HG03575 (cell line): Measurements from ENCODE around the gene RNU2-63P.
"Not testable (repeated sequence)": the region's sequence is repeated elsewhere in the genome, so short reads cannot be mapped to it uniquely, and the experiment has no call there.

Experiments
- ATAC-seq: cut with Tn5 transposase; IDR thresholded peaks from one replicate; pipeline ENCODE4 v1.9.1; 2021; ENCODE audit not compliant: unreplicated experiment, insufficient number of reproducible peaks, low FRiP score; ENCODE audit errors: extremely low read depth

RNU2-63P gene

GRCh38 chr2:87995756-87996155 is 20.6 kb downstream of the RNU2-63P start:
- ATAC-seq = no peak

DNA sequence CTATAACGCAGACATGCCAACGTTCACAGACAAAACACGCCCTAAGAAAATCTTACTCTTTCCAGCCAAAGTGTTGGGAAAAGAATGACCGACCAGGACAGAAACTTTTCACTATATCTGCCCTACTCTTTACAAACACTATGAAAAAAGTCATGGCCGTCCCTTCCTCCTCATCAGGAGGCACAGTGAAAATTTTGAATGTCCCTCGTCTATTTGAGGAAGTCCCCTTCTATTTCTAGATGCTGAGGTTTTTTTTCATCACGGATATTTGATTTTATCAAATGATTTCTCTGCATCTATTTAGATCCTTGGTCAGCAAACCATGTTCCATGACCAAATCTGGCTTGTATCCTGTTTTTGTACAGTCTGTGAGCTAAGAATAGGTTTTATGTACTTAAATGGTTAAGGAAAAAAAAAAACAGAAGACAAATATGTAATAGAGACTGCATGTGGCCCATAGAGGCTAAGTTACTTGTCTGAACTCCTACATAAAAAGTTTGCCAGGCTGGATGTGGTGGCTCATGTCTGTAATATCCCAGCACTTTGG is 22.0 kb downstream of the RNU2-63P start:
- ATAC-seq = not testable (repeated sequence)

GRCh38 chr2:87992569-87992968 is 23.8 kb downstream of the RNU2-63P start:
- not testable (repeated sequence) for ATAC-seq

GRCh38 chr2:87987473-87987872 is 28.9 kb downstream of the RNU2-63P start:
- not testable (repeated sequence) for ATAC-seq

- ATAC-seq = not testable (repeated sequence)
Measured at GRCh38 chr2:87985902-87986301, 30.4 kb downstream of the RNU2-63P start.

DNA sequence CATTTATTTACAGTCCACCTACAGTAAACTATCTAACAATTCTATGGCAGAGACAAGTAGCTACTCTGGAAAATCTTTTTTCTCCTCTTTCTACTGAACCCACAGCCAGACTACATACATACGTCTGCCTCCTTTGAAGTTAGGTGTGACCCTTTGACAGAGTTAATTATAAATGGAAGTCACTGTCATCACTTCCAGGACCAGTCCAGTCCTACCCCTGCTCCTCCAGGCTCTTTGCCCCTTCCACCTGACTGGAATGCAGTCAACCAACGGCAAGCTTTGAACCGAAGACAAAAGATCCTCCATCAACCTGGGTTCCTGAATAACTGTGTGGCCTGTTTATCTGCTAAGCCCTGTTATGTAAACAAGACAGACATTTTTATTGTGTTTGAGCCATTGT is 35.2 kb downstream of the RNU2-63P start:
- ATAC-seq = not testable (repeated sequence)

DNA sequence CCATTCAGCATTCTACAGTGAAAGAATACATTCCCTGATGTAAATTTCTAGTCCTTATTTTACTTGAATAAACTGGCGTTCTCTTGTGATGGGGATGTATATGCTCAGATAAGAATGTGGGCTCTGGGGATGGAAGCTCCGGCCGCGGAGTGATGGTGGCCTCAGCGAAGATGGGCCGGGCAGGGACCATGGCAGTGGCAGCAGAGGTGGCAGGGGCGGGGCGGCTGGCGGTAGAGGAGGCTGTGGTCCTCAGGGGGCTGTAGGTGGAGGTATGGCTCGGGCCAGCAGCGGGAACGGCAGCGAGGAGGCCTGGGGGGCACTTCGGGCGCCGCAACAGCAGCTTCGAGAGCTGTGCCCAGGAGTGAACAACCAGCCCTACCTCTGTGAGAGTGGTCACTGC is 44.0 kb downstream of the RNU2-63P start:
- not testable (repeated sequence) for ATAC-seq
